GM12878 (cell line): Measurements from ENCODE around the gene GPBP1L1. TPM values are rescaled to one million over a fixed set of nuclear protein-coding genes. Genes with fewer than 3 reads are reported as not detected.
A peak's percentile ranks its signal among the peaks of the same experiment; 100 is the strongest.

Experiments used
- ATAC-seq: fragments of 200-7000 bp; cut with Tn5 transposase; 3 replicates; pipeline ENCODE4 v1.9.1; 2020; ENCODE audit warnings: mild to moderate bottlenecking, moderate library complexity
- BruUV-seq: library from RNA; stranded (reverse); fragments of 400-500 nt; replicated peaks from 2 replicates; lab custom pipeline; 2021; lab: Mats Ljungman, UMichigan
- CTCF ChIA-PET: fragments of 300-600 bp; sonication (Branson Sonifier 250); formaldehyde crosslinking; extraction: SDS; loops from one replicate; lab custom pipeline; 2021; ENCODE audit warnings: inconsistent platforms; lab: Yijun Ruan, JAX
- POLR2A ChIA-PET: fragments of 350-600 bp; formaldehyde crosslinking; extraction: SDS; loops from one replicate; lab custom pipeline; 2021; ENCODE audit warnings: inconsistent platforms; lab: Charles Lee
- RAD21 ChIA-PET: fragments of 300-600 bp; sonication (Branson Sonifier 250); formaldehyde crosslinking; loops from one replicate; lab custom pipeline; 2023; ENCODE audit warnings: antibody characterized with exemption; ENCODE audit not compliant: unreplicated experiment; lab: Charles Lee
- SMC1A ChIA-PET: fragments of 300-600 bp; sonication (Branson Sonifier 250); formaldehyde crosslinking; loops from one replicate; lab custom pipeline; 2023; ENCODE audit not compliant: unreplicated experiment, uncharacterized antibody; lab: Charles Lee
- DNase-seq: peaks from one replicate; pipeline ENCODE4 v3.0.0-alpha.2; 2011; ENCODE audit warnings: low read depth, low spot score
- FAIRE-seq: peaks from 3 replicates; lab custom pipeline; 2011; peaks lifted over from hg19 to GRCh38; lab: Jason Lieb, UNC
- H2AFZ ChIP-seq: 2 replicates; pipeline ENCODE4 v1.6.0; 2011; ENCODE audit warnings: low read depth, low read length, control low read depth; ENCODE audit not compliant: control insufficient read depth
- H3K27ac ChIP-seq: 2 replicates; pipeline ENCODE4 v1.5.1; 2011; ENCODE audit warnings: control low read depth; ENCODE audit not compliant: control insufficient read depth, insufficient read depth
- H3K27me3 ChIP-seq, 2 experiments: replicated peaks in 1 of 2; 2 replicates each; pipeline versions ENCODE4 v1.6.0 to v1.6.1; 2011; ENCODE audit warnings: low read length in 1 of 2; ENCODE audit not compliant: control insufficient read depth in 2 of 2, insufficient read depth in 2 of 2
- H3K36me3 ChIP-seq, 2 experiments: 2 replicates each; pipeline ENCODE4 v1.5.1; 2011; ENCODE audit warnings: low read length in 1 of 2; ENCODE audit not compliant: control insufficient read depth in 2 of 2, insufficient read depth in 2 of 2
- H3K4me1 ChIP-seq: 2 replicates; pipeline ENCODE4 v1.6.1; 2011; ENCODE audit warnings: mild to moderate bottlenecking, low read length, moderate library complexity, mixed read lengths; ENCODE audit not compliant: control insufficient read depth, insufficient read depth
- H3K4me2 ChIP-seq: 2 replicates; pipeline ENCODE4 v1.6.0; 2011; ENCODE audit warnings: control low read depth; ENCODE audit not compliant: control insufficient read depth, insufficient read depth
- H3K4me3 ChIP-seq: fragments of 200-600 bp; sonication (generic); 2 replicates; pipeline ENCODE4 v1.5.1; 2016
- H3K79me2 ChIP-seq: 2 replicates; pipeline ENCODE4 v1.6.0; 2011; ENCODE audit warnings: low read length; ENCODE audit not compliant: control insufficient read depth, insufficient read depth
- H3K9ac ChIP-seq: 2 replicates; pipeline ENCODE4 v1.8.0; 2011; ENCODE audit warnings: low read length, control low read depth, mixed read lengths; ENCODE audit not compliant: control insufficient read depth, insufficient read depth
- H3K9me3 ChIP-seq: replicated peaks from 3 replicates; pipeline ENCODE4 v1.5.1; 2011; ENCODE audit warnings: mild to moderate bottlenecking, low read length; ENCODE audit not compliant: control insufficient read depth, insufficient read depth
- H4K20me1 ChIP-seq: 2 replicates; pipeline ENCODE4 v1.6.0; 2011; ENCODE audit not compliant: control insufficient read depth, insufficient read depth
- ATF7 ChIP-seq: fragments of 450-650 bp; IDR thresholded peaks from 2 replicates; pipeline ENCODE4 v1.6.1; 2016; ENCODE audit warnings: low read depth, mild to moderate bottlenecking
- CEBPB ChIP-seq, 2 experiments: fragments of 150-350 bp in 1 of 2; IDR thresholded peaks; 2 replicates each; pipeline ENCODE4 v1.6.1; 2012 to 2014; ENCODE audit warnings: low read depth in 2 of 2, low read length in 2 of 2, borderline replicate concordance in 1 of 2, inconsistent platforms in 1 of 2
- EGR1 ChIP-seq, 2 experiments: IDR thresholded peaks; 1 replicate in 1 of 2; 2 replicates in 1 of 2; pipeline ENCODE4 v1.6.1; 2011 to 2012; ENCODE audit warnings: low read depth in 2 of 2, low read length in 2 of 2, borderline replicate concordance in 1 of 2, mild to moderate bottlenecking in 1 of 2, moderate library complexity in 1 of 2
- IKZF2 ChIP-seq, 2 experiments: fragments of 450-650 bp; IDR thresholded peaks; 2 replicates each; pipeline ENCODE4 v1.6.1; 2017; ENCODE audit warnings: mild to moderate bottlenecking in 2 of 2, moderate library complexity in 2 of 2
- JUNB ChIP-seq: IDR thresholded peaks from 2 replicates; pipeline ENCODE4 v1.6.1; 2016; ENCODE audit warnings: antibody characterized with exemption, mild to moderate bottlenecking
- JUND ChIP-seq: IDR thresholded peaks from 2 replicates; pipeline ENCODE4 v1.6.1; 2012; ENCODE audit warnings: low read depth, mild to moderate bottlenecking, low read length, improper control_type of control experiment, moderate library complexity
- SPI1 ChIP-seq: IDR thresholded peaks from 2 replicates; pipeline ENCODE4 v1.6.1; 2011; ENCODE audit warnings: low read depth, mild to moderate bottlenecking, low read length, moderate library complexity, borderline replicate concordance; ENCODE audit not compliant: insufficient read depth
- SREBF1 ChIP-seq: IDR thresholded peaks from 2 replicates; pipeline ENCODE4 v1.6.1; 2012; ENCODE audit warnings: mild to moderate bottlenecking, low read length
- TCF12 ChIP-seq: IDR thresholded peaks from 2 replicates; pipeline ENCODE4 v1.6.1; 2011; ENCODE audit warnings: low read depth, mild to moderate bottlenecking, low read length
- TCF3 ChIP-seq: IDR thresholded peaks from 2 replicates; pipeline ENCODE4 v1.6.1; 2012; ENCODE audit warnings: low read depth, mild to moderate bottlenecking, low read length, borderline replicate concordance; ENCODE audit not compliant: insufficient read depth
- WGBS: methylation state at CpG from one replicate; pipeline ENCODE4 v1.1.6; 2016; ENCODE audit warnings: low lambda C conversion rate; ENCODE audit not compliant: insufficient replicate concordance, insufficient coverage; ENCODE audit errors: missing lambda C conversion rate; 5-methylcytosine and 5-hydroxymethylcytosine counted together
- in situ Hi-C: fragments of 300-500 bp; cut with MboI; formaldehyde crosslinking; loops from 9 replicates; pipeline ENCODE4 v1.14.3; 2018; ENCODE audit warnings: mixed read lengths
- intact Hi-C: fragments of 100-400 bp; cut with micrococcal nuclease; formaldehyde crosslinking; loops from one replicate; pipeline ENCODE4 v1.14.2; 2022; ENCODE audit not compliant: unreplicated experiment
- polyA plus RNA-seq, 11 experiments: library from polyadenylated mRNA; depleted of rRNA in 4 of 11; unstranded in 6 of 11; stranded (reverse) in 5 of 11; fragments of >200 nt; fragmentation: Nextera tagmentation in 4 of 11; fragmentation: Illumina TruSeq in 1 of 11; extraction: Ambion mirVana in 4 of 11; extraction: Trizol in 1 of 11; gene quantifications; 1 replicate in 1 of 11; 2 replicates in 10 of 11; pipeline versions ENCODE4 v1.2.1 to v1.2.3, GENCODE V29; 2011 to 2016; ENCODE audit warnings: inconsistent platforms in 2 of 11, missing spikeins in 2 of 11, low read depth in 1 of 11
- total RNA-seq, 4 experiments: library from RNA; depleted of rRNA in 3 of 4; stranded (reverse); fragments of >200 nt in 3 of 4; fragmentation: Illumina TruSeq in 1 of 4; extraction: Trizol in 1 of 4; gene quantifications; 2 replicates each; pipeline versions ENCODE4 v1.2.1 to v1.2.3, GENCODE V29; 2013 to 2021

GPBP1L1 gene
- total and polyA plus RNA-seq, 10 of the 15 experiments (the other 5 are each of a cell fraction or from before 2014, with no cell fraction given): 37.3 to 91.6 (median 81.2) TPM

GRCh38 chr1:45586769-45587168, 99.6 kb downstream of the GPBP1L1 start:
- FAIRE-seq (no peak), DNase-seq (no peak), ATAC-seq (no peak)
- H4K20me1 ChIP-seq: peaks cover 4% of the 10 kb centered on the region; the same call in 1 of the 2 replicates
- ChIA-PET SMC1A (interaction anchor here (0.6 to 1.8 kb wide), 5 partner anchors 69 to 502 kb away, joined by 3 to 4 read pairs (median 3); no protein-coding TSS in a partner anchor), CTCF (interaction anchor here (0.7 to 3.7 kb wide), 8 partner anchors 13 to 148 kb away, joined by 3 to 17 read pairs (median 3); no protein-coding TSS in a partner anchor), RAD21 (interaction anchor here (0.5 to 5.8 kb wide), 4 partner anchors 69 to 94 kb away, joined by 3 to 24 read pairs (median 4); no protein-coding TSS in a partner anchor), POLR2A (interaction anchor here (0.7 to 1.0 kb wide), 3 partner anchors 66 to 809 kb away, joined by 3 read pairs; no protein-coding TSS in a partner anchor)
- no peak for TF ChIP-seq CEBPB (IDR thresholded peaks at IDR 0.05; ENCODE audit: borderline replicate concordance in 1 of 2, low read depth in 2 of 2, low read length in 2 of 2)
- TF ChIP-seq ATF7: 0 out of 2 replicates have a peak, but pooled peaks have one; percentile 4
- H3K4me3 ChIP-seq: peak overlapping the region; percentile 94
- no TSS peak for BruUV-seq
- H3K79me2 ChIP-seq: peaks cover 74% of the 10 kb centered on the region
- H3K4me2 ChIP-seq: peak overlapping the region; percentile 93
- in situ Hi-C loops (no loop called here), intact Hi-C loops (loop anchor here (10.0 kb wide), 1 partner anchor 572 kb away; the partner anchor contains the start of genes HECTD3 and UROD)
- H3K27ac ChIP-seq: no peak overlapping the region
- WGBS: 18% methylated on average over 4 of the region's 4 CpGs
- peaks cover 12% of the 10 kb centered on the region; the same call in 1 of the 2 replicates for H3K4me1 ChIP-seq
- no peaks in the 10 kb centered on the region for H3K27me3 ChIP-seq
- H3K36me3 ChIP-seq: peaks cover 3 to 6% of the 10 kb centered on the region in 2 experiments; a peak in 3 of 4 replicates
- H3K9me3 ChIP-seq: no peaks in the 10 kb centered on the region
- H3K9ac ChIP-seq: no peak overlapping the region
- H2AFZ ChIP-seq: no peak overlapping the region

GRCh38 chr1:45585496-45586075, 100.7 kb downstream of the GPBP1L1 start:
- SMC1A ChIA-PET: interaction anchor here (0.9 to 3.2 kb wide), 7 partner anchors 40 to 574 kb away, joined by 3 to 17 read pairs (median 5); partner anchors contain the start of gene UROD
- H3K27me3 ChIP-seq: no peaks in the 10 kb centered on the region
- CTCF ChIA-PET: interaction anchor here (0.5 to 7.8 kb wide), 5 partner anchors 15 to 118 kb away, joined by 3 to 70 read pairs (median 6); no protein-coding TSS in a partner anchor
- H3K79me2 ChIP-seq: peaks cover 64% of the 10 kb centered on the region
- under 1% methylated on average over 7 of the region's 7 CpGs for WGBS
- H3K9me3 ChIP-seq: no peaks in the 10 kb centered on the region
- peak overlapping the region; percentile 98 for H3K9ac ChIP-seq
- peaks cover 0 to 3% of the 10 kb centered on the region in 2 experiments; a peak in 2 of 4 replicates for H3K36me3 ChIP-seq
- peak overlapping the region; percentile 94 for H3K4me3 ChIP-seq
- FAIRE-seq (no peak), DNase-seq (no peak), ATAC-seq (no peak)
- no peak overlapping the region for H2AFZ ChIP-seq
- H4K20me1 ChIP-seq: peaks cover 4% of the 10 kb centered on the region; the same call in 1 of the 2 replicates
- peaks cover 12% of the 10 kb centered on the region; the same call in 1 of the 2 replicates for H3K4me1 ChIP-seq
- no peak overlapping the region; the same call in 1 of the 2 replicates for H3K27ac ChIP-seq
- H3K4me2 ChIP-seq: peak overlapping the region; percentile 93
- no TSS peak for BruUV-seq
- RAD21 ChIA-PET: interaction anchor here (0.9 to 5.8 kb wide), 8 partner anchors 35 to 575 kb away, joined by 3 to 24 read pairs (median 3); partner anchors contain the start of genes AKR1A1, HECTD3, PRDX1 and TMEM69
- POLR2A ChIA-PET: interaction anchor here (0.5 to 3.7 kb wide), 14 partner anchors 41 to 845 kb away, joined by 3 to 35 read pairs (median 4); partner anchors contain the start of genes CCDC163, GPBP1L1, MMACHC and PRDX1
- no peak for TF ChIP-seq JUND
- no peak for TF ChIP-seq TCF3
- TF ChIP-seq TCF12: no peak
- TF ChIP-seq EGR1 (IDR thresholded peaks at IDR 0.05; ENCODE audit: borderline replicate concordance in 1 of 2, low read depth in 2 of 2, low read length in 2 of 2): no peak
- TF ChIP-seq IKZF2 (IDR thresholded peaks at IDR 0.05): no peak
- TF ChIP-seq SPI1: no peak
- no peak for TF ChIP-seq JUNB
- no peak for TF ChIP-seq SREBF1
- intact Hi-C loops (loop anchor here (2.0 to 10.0 kb wide), 2 partner anchors 65 to 571 kb away; partner anchors contain the start of genes HECTD3, PRDX1 and UROD), in situ Hi-C loops (no loop called here)
